ENCODE measurements around the gene CTAGE9. TPM values are rescaled to one million over a fixed set of nuclear protein-coding genes. Genes with fewer than 3 reads are reported as not detected.
"Not testable (repeated sequence)": the region's sequence is repeated elsewhere in the genome, so short reads cannot be mapped to it uniquely, and the experiment has no call there.

Gene CTAGE9
- total RNA-seq, 2 donors from 2014 or later: not detected

- DNase-seq: no peak
- intact Hi-C loops (cut with DNase I): no loop called here
- no peak for ATAC-seq
Observed at GRCh38 chr6:131730264-131730663, 19.4 kb upstream of the CTAGE9 start.

DNA sequence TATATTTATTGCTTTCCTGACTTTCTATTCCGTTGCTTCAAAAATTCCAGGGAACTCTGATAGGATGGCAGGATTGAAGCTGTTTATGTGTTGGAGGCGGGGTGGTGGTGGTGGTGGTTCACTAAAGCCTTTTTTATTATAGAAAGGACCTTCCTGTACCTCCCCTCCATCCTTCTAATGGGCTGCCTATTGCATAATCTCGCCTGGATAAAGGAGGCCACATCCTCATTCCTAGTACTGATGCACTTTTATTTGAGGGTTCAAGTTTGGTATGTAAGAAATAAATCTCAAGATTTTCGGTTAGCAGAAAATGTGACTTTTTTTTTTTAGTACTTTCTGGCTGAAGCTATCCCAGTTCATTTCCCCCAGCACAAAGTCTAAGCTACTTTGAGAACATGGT is 18.7 kb upstream of the CTAGE9 start:
- no peak for DNase-seq
- no peak for ATAC-seq
- intact Hi-C loops (cut with DNase I): no loop called here

GRCh38 chr6:131728296-131728939 is 17.6 kb upstream of the CTAGE9 start:
- ATAC-seq (no peak), DNase-seq (no peak)
- intact Hi-C loops (cut with DNase I): no loop called here

DNA sequence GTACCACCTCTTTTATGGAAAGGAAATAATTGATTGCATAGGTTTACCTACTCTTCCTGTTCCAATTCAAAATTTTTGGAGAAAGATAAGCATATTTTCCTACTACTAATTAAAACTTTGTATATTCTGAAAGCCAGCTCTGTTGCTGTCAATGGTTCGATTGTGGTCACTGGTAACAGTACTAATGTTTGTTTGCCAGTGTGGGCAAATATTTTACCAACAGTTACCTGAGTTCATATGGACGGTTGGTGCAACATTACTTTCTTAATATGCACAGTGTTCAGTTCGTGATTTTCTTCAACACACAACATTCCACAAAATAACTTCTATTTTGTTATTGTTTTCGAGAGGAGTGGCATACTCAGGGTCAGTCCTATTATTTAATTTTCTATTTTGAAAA is 17.1 kb upstream of the CTAGE9 start:
- no peak for ATAC-seq
- intact Hi-C loops (cut with DNase I): no loop called here
- DNase-seq: no peak

DNA sequence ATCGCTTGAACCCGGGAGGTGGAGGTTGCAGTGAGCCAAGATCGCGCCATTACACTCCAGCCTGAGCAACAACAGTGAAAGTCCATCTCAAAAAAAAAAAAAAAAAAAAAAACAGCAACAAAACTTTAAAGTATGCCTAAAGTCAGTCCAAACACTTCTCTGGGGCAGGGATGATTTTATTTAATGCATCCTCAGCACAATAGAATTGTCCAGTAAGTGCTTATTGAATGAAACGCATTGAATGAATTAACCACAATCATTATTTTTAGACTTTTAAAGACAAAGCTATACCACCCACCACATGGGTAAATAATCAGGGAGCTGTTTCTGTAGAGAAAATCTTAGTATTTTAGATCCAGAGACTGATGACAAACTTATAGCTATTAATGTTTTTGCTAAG is 16.6 kb upstream of the CTAGE9 start:
- DNase-seq (no peak), ATAC-seq (no peak)
- intact Hi-C loops (cut with DNase I): no loop called here

- intact Hi-C loops (cut with DNase I): no loop called here
- ATAC-seq (no peak), DNase-seq (no peak)
Observed at GRCh38 chr6:131724114-131724513, 13.3 kb upstream of the CTAGE9 start.

GRCh38 chr6:131721161-131721560 is 10.3 kb upstream of the CTAGE9 start:
- ATAC-seq: no peak
- intact Hi-C loops (cut with DNase I): no loop called here
- DNase-seq: no peak

GRCh38 chr6:131717836-131718542 is 7.2 kb upstream of the CTAGE9 start:
- DNase-seq: no peak
- intact Hi-C loops (cut with DNase I): no loop called here
- ATAC-seq: no peak

DNA sequence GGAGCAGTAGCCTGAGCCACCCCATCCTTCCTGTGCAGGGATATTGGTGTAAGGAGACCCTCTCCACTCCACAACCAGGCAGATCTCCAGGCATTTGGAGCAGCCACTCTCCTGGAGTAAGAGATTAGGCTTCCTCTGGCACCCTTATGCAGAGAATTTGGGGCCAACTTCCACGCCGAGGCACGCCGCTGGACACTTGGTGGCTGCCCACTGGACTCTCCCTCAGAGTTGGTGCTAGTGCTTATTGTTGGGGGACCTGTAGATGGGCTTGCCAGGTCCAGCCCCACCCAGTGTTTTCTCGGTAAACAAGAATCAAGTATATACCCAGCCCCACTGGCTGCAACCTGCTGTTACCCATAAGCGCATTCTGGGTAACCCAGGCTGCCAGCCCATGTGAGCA is 4.8 kb upstream of the CTAGE9 start:
- ATAC-seq; intact Hi-C loops (cut with DNase I); DNase-seq: not testable (repeated sequence)

DNA sequence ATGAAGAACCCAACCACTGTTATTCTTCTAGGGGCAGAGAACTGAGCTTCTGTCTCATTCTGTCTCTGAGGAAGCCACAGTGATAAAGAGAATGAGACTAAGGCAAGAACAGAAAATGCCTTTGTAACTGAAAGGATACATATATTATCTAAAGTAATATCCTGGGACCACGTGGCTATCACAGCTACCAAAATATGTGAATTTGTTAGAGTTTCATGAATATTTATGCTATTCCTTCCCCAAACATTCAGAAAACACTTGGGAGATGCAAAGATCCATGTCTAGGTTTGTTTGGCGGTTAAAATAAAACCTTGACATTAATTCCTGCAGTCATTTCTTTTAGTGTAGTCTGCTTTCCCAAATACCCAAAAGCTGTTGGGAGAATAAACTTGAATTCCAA is 6.9 kb downstream of the CTAGE9 start:
- DNase-seq; ATAC-seq; intact Hi-C loops (cut with DNase I): not testable (repeated sequence)

DNA sequence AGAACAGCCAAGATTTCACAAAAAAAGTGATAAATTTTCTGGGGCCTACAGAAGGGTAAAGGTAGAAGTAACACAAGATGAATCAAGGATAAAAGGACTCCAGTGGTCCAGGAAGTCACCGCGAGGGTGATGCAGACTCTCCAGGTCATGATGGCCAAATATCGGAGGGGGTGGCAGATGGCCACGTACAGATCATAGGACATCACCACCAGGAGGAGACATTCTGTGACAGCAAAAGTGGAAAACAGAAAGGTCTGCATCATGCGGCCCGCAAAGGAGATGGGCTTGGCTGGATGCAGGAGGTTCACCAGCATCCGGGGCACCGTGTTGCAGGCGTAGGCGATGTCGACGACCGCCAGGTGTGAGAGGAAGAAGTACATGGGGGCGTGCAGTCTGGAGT is 10.0 kb downstream of the CTAGE9 start:
- DNase-seq; intact Hi-C loops (cut with DNase I); ATAC-seq: not testable (repeated sequence)

GRCh38 chr6:131696956-131697355 is 13.9 kb downstream of the CTAGE9 start:
- ATAC-seq (no peak), DNase-seq (no peak)
- intact Hi-C loops (cut with DNase I): loop anchor here (10.0 kb wide), 1 partner anchor 88 kb away; no protein-coding TSS in a partner anchor

GRCh38 chr6:131694832-131695426 is 15.9 kb downstream of the CTAGE9 start:
- DNase-seq (peak; percentile 29), ATAC-seq (peak; percentile 85 to 94)
- intact Hi-C loops (cut with DNase I): loop anchor here (5.0 to 10.0 kb wide), 2 partner anchors 90 to 217 kb away; no protein-coding TSS in a partner anchor

- DNase-seq (no peak), ATAC-seq (no peak)
- intact Hi-C loops (cut with DNase I): loop anchor here (5.0 to 10.0 kb wide), 2 partner anchors 91 to 219 kb away; no protein-coding TSS in a partner anchor
Observed at GRCh38 chr6:131693384-131693783, 17.4 kb downstream of the CTAGE9 start.

- DNase-seq (no peak), ATAC-seq (no peak)
- intact Hi-C loops (cut with DNase I): loop anchor here (5.0 to 10.0 kb wide), 2 partner anchors 92 to 220 kb away; no protein-coding TSS in a partner anchor
Observed at GRCh38 chr6:131692589-131692988, 18.2 kb downstream of the CTAGE9 start.

DNA sequence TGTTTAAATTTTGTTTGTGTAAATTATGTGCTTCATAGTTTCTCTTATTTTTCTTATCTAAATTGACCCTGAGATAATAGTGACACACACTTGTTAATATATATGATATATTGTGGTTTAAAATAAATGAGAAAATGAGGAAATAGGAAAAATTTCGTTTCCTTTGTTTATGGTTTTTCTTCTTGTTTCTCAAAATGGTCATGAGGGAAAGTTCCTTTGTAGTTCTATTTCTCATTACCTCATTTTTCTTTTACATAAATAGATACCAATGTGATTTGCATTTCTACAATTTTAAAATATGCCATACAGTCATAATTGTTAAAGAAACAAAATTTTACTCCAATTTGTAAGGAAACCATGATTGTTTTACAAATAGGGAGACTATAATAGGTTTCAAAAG is 18.8 kb downstream of the CTAGE9 start:
- no peak for ATAC-seq
- DNase-seq: no peak
- intact Hi-C loops (cut with DNase I): loop anchor here (5.0 to 10.0 kb wide), 2 partner anchors 93 to 220 kb away; no protein-coding TSS in a partner anchor

DNA sequence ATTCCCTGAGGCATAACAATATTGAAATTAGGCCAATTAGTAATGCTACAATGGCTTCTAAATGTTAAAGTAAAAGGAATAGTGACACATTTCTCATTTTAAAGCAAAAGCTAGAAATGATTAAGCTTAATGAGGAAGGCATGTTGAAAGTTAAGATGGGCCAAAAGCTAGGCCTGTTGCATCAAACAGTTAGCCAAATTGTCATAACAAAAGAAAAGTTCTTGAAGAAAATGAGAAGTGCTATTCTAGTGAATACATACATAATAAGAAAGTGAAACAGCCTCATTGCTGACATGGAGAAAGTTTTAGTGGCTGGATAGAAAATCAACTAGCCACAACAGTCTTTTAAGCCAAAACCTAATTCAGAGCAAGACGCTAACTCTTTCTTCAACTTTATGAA is 22.5 kb downstream of the CTAGE9 start:
- DNase-seq: no peak
- no peak for ATAC-seq
- intact Hi-C loops (cut with DNase I): no loop called here

DNA sequence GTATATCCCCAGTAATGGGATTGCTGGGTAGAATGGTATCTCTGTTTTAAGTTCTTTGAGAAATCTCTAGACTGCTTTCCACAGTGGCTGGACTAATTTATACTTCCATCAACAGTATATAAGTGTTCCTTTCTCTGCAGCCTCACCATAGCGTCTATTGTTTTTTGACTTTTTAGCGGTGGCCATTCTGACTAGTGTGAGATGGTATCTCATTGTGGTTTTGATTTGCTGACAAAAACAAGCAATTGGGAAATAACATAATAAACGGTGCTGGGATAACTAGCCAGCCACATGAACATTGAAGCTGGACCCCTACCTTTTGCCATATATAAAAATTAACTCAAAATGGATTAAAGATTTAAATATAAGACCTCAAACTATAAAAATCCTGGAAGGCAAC is 23.8 kb downstream of the CTAGE9 start:
- DNase-seq (no peak), ATAC-seq (no peak)
- intact Hi-C loops (cut with DNase I): no loop called here

- no peak for ATAC-seq
- no peak for DNase-seq
- intact Hi-C loops (cut with DNase I): no loop called here
Observed at GRCh38 chr6:131685266-131685780, 25.5 kb downstream of the CTAGE9 start.

- ATAC-seq (no peak), DNase-seq (no peak)
- intact Hi-C loops (cut with DNase I): no loop called here
Observed at GRCh38 chr6:131683479-131683878, 27.3 kb downstream of the CTAGE9 start.
